ENCODE measurements around the gene ZBED2. TPM values are rescaled to one million over a fixed set of nuclear protein-coding genes. Genes with fewer than 3 reads are reported as not detected.
"Not testable (repeated sequence)": the region's sequence is repeated elsewhere in the genome, so short reads cannot be mapped to it uniquely, and the experiment has no call there.

The ZBED2 gene
- total and polyA plus RNA-seq, 3 experiments from 2014 or later, result 0.51 to 551 (median 547) TPM

DNA sequence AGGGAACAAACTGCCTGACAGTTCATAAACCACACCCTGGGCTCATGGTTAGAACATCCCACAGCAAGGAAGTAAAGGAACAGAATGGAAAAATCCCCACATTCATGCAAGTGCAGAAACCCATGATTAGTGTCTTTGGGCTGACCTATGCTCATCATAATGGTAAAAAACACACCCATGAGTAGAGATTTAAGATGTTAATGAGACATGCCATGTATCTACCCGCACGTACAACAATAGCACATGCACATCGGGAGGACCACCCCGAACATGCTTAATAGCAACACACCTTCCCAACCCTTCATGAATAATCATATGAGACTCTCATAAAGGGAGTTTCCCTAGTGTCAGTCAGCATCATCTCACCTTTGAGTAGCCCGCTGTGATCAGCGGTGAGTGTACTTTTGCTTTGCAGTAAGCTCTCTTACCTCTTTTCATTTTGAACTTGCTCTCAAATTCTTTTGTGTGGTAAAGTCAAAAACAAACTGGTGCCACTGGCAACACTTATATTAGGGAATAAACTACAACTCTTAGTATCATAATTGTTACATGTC is 23.2 kb downstream of the ZBED2 start:
- Histone ChIP-seq H3K36me3 (ENCODE audit: insufficient read depth, low read length) (peaks cover 15% of the 10 kb centered on the region), H3K4me1 (ENCODE audit: insufficient read depth, low read length) (peaks cover 13% of the 10 kb centered on the region), H3K9me3 (ENCODE audit: low read length) (no peaks in the 10 kb centered on the region), H3K27ac (ENCODE audit: low read depth, low read length) (no peak overlapping the region), H3K4me3 (ENCODE audit: low read length) (no peak overlapping the region), H3K27me3 (ENCODE audit: insufficient read depth, low read length, poor library complexity, severe bottlenecking) (no peaks in the 10 kb centered on the region)
- H3K36me3 Mint-ChIP-seq, result peaks cover 8 to 74% (median 32%) of the 10 kb centered on the region in 3 donors
- DNase-seq, result peak in 3 of 5 donors; percentile 15 to 51 (median 24)
- no peaks in the 10 kb centered on the region for H3K27me3 Mint-ChIP-seq
- peak overlapping the region in 5 of 7 donors; percentile 1 to 44 (median 18) for H3K4me3 Mint-ChIP-seq
- POLR2A ChIA-PET, result no interaction called here
- H3K9me3 Mint-ChIP-seq, result no peaks in the 10 kb centered on the region
- peaks cover 59 to 88% (median 86%) of the 10 kb centered on the region in 3 donors for H3K4me1 Mint-ChIP-seq
- peak overlapping the region; percentile 44 to 90 (median 78) for H3K27ac Mint-ChIP-seq
- CTCF ChIA-PET, result interaction anchor here (1.0 kb wide), 1 partner anchor 44 kb away, joined by 6 read pairs; no protein-coding TSS in a partner anchor

DNA sequence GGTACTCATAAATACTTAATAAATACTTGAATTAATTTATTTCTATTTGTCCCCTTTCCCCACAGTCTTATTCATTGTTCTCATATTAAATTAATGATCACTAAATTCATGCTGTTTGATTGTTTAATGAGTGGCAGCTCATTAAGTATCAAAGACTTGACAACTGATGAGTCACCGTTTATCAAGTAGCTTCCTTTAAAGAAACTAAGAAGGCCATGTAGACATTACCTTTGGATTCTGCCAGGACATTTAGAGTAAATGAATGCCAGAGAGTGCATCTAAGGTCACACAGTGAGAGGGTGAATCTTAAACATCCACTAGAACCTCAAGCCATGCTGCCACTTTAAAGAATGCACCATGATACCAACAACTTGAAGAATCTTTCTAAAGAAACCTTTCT is 23.9 kb downstream of the ZBED2 start:
- no peak overlapping the region for H3K27ac ChIP-seq (ENCODE audit: low read depth, low read length)
- Mint-ChIP-seq H3K36me3 (peaks cover 8 to 72% (median 30%) of the 10 kb centered on the region in 3 donors), H3K4me3 (no peak overlapping the region), H3K27me3 (no peaks in the 10 kb centered on the region), H3K27ac (peak overlapping the region; percentile 25 to 88 (median 81)), H3K9me3 (no peaks in the 10 kb centered on the region), H3K4me1 (peaks cover 60 to 89% (median 86%) of the 10 kb centered on the region in 3 donors)
- ChIA-PET CTCF (interaction anchor here (0.6 to 1.1 kb wide), 3 partner anchors 39 to 494 kb away, joined by 3 to 6 read pairs (median 3); no protein-coding TSS in a partner anchor), POLR2A (no interaction called here)
- H3K4me1 ChIP-seq (ENCODE audit: insufficient read depth, low read length), result peaks cover 20% of the 10 kb centered on the region
- H3K36me3 ChIP-seq (ENCODE audit: insufficient read depth, low read length), result peaks cover 15% of the 10 kb centered on the region
- no peaks in the 10 kb centered on the region for H3K27me3 ChIP-seq (ENCODE audit: insufficient read depth, low read length, poor library complexity, severe bottlenecking)
- H3K4me3 ChIP-seq (ENCODE audit: low read length), result no peak overlapping the region
- no peaks in the 10 kb centered on the region for H3K9me3 ChIP-seq (ENCODE audit: low read length)
- no peak for DNase-seq

DNA sequence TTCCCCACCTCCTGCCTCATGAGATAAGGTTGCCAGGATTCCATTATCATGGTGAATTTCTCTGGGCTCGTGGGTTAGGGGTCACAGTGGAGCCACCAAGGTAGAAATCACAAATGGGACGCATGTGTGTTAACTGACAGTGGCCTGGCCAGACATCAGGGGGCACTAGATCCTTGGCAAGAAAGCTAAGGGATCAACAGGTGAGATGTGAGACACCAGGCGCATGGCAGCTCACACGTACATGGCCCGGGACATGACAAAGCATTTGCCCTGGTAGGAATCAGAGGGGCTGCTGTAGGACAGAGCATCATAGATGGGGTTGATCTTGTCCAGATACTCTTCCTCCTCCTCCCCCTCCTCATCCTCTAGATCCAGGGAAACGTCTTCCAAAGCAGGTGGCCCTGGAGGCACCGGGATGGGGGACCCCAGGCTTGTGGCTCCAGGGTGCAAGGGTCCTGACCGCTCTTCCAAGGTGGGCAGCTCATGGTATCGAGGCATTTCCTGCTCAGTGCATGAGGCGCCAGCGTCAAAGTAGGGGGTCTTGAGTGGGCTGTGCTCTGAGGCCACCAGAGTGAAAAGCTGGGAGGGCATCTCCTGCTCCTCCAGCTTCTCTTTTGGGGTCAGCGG is 24.6 kb downstream of the ZBED2 start:
- CTCF ChIA-PET, result interaction anchor here (0.6 to 1.1 kb wide), 3 partner anchors 40 to 493 kb away, joined by 3 to 6 read pairs (median 3); no protein-coding TSS in a partner anchor
- Histone ChIP-seq H3K27ac (ENCODE audit: low read depth, low read length) (no peak overlapping the region), H3K27me3 (ENCODE audit: insufficient read depth, low read length, poor library complexity, severe bottlenecking) (no peaks in the 10 kb centered on the region), H3K4me3 (ENCODE audit: low read length) (no peak overlapping the region), H3K4me1 (ENCODE audit: insufficient read depth, low read length) (peaks cover 23% of the 10 kb centered on the region), H3K9me3 (ENCODE audit: low read length) (no peaks in the 10 kb centered on the region), H3K36me3 (ENCODE audit: insufficient read depth, low read length) (peaks cover 15% of the 10 kb centered on the region)
- Mint-ChIP-seq H3K4me3 (peak overlapping the region in 1 of 7 donors; percentile 73), H3K27ac (peak overlapping the region in 7 of 8 donors; percentile 25 to 91 (median 83)), H3K27me3 (no peaks in the 10 kb centered on the region), H3K4me1 (peaks cover 62 to 89% (median 86%) of the 10 kb centered on the region in 3 donors), H3K9me3 (no peaks in the 10 kb centered on the region), H3K36me3 (peaks cover 8 to 72% (median 30%) of the 10 kb centered on the region in 3 donors)
- POLR2A ChIA-PET, result no interaction called here
- DNase-seq, result no peak

DNA sequence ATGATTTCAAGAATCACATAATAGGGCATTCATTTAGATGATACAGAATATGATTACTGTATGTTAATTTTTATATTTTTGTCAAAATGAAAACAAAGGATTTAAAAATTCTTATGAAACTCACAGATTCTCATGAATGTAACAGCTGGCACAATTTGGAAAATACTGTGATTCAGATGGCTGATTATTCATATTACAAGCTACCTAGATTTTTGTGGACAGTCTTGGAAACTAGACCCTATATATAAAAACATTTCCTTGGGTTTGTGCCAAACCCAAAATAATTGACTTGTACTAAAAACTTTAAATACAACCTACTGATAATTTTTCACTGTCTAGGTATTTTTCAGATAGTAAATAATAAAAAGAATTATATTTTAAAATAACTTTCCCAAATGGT is 26.2 kb downstream of the ZBED2 start:
- Histone ChIP-seq H3K4me3 (ENCODE audit: low read length) (no peak overlapping the region), H3K27me3 (ENCODE audit: insufficient read depth, low read length, poor library complexity, severe bottlenecking) (no peaks in the 10 kb centered on the region), H3K9me3 (ENCODE audit: low read length) (no peaks in the 10 kb centered on the region), H3K27ac (ENCODE audit: low read depth, low read length) (no peak overlapping the region), H3K4me1 (ENCODE audit: insufficient read depth, low read length) (peaks cover 31% of the 10 kb centered on the region), H3K36me3 (ENCODE audit: insufficient read depth, low read length) (peaks cover 15% of the 10 kb centered on the region)
- H3K36me3 Mint-ChIP-seq, result peaks cover 8 to 68% (median 33%) of the 10 kb centered on the region in 3 donors
- no peak for DNase-seq
- H3K27ac Mint-ChIP-seq, result peak overlapping the region in 1 of 8 donors; percentile 23
- CTCF ChIA-PET, result interaction anchor here (1.2 kb wide), 1 partner anchor 47 kb away, joined by 5 read pairs; no protein-coding TSS in a partner anchor
- H3K4me1 Mint-ChIP-seq, result peaks cover 76 to 96% (median 94%) of the 10 kb centered on the region in 3 donors
- POLR2A ChIA-PET, result no interaction called here
- H3K4me3 Mint-ChIP-seq, result no peak overlapping the region
- no peaks in the 10 kb centered on the region for H3K27me3 Mint-ChIP-seq
- no peaks in the 10 kb centered on the region for H3K9me3 Mint-ChIP-seq

DNA sequence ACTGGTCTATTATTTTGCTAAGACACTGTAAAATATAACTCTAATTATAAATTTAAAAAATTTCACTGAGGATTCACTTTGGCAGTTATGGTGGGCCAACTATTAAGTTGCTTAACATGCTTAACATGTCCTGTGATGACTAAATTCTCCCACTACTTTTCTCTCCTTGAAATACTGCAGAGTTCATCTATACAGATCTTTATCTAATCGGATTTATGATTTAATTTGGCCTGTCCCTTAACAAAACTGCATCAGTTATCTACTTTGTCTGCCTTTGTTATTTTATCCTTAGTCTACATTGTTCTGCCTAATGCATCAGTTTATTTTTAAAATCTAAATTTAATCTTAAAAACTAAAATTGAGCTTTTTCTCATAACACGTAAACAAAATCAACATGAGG is 26.8 kb downstream of the ZBED2 start:
- Histone ChIP-seq H3K4me1 (ENCODE audit: insufficient read depth, low read length) (peaks cover 31% of the 10 kb centered on the region), H3K9me3 (ENCODE audit: low read length) (no peaks in the 10 kb centered on the region), H3K27me3 (ENCODE audit: insufficient read depth, low read length, poor library complexity, severe bottlenecking) (no peaks in the 10 kb centered on the region), H3K36me3 (ENCODE audit: insufficient read depth, low read length) (peaks cover 15% of the 10 kb centered on the region), H3K27ac (ENCODE audit: low read depth, low read length) (no peak overlapping the region), H3K4me3 (ENCODE audit: low read length) (no peak overlapping the region)
- DNase-seq, result no peak
- no peak overlapping the region for H3K4me3 Mint-ChIP-seq
- H3K27me3 Mint-ChIP-seq, result no peaks in the 10 kb centered on the region
- peaks cover 77 to 96% (median 94%) of the 10 kb centered on the region in 3 donors for H3K4me1 Mint-ChIP-seq
- H3K36me3 Mint-ChIP-seq, result peaks cover 8 to 63% (median 31%) of the 10 kb centered on the region in 3 donors
- H3K27ac Mint-ChIP-seq, result peak overlapping the region in 3 of 8 donors; percentile 64 to 93 (median 64)
- ChIA-PET POLR2A (no interaction called here), CTCF (interaction anchor here (1.2 kb wide), 1 partner anchor 48 kb away, joined by 5 read pairs; no protein-coding TSS in a partner anchor)
- no peaks in the 10 kb centered on the region for H3K9me3 Mint-ChIP-seq

DNA sequence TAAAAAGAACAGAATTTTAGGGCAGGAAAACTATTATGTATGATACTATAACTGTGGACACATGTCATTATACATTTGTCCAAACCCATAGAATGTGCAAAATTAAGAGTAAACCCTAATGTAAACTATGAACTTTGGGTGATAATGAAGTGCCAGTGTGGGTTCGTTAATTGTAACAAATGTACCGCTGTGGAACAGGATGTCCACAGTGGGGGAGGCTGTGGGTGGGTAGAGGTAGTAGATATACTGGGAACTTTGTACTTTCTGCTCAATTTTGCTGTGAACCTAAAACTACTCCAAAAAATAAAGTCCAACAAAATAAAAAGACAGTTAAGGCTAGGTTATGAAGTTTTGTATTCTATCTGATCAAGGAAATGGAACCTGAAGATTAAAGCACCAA is 28.3 kb downstream of the ZBED2 start:
- H3K27ac Mint-ChIP-seq, result peak overlapping the region; percentile 1 to 85 (median 72)
- H3K9me3 Mint-ChIP-seq, result peaks cover 0 to 1% (median 0%) of the 10 kb centered on the region in 5 donors
- peaks cover 12 to 53% (median 33%) of the 10 kb centered on the region in 3 donors for H3K36me3 Mint-ChIP-seq
- peak overlapping the region in 5 of 7 donors; percentile 12 to 49 (median 46) for H3K4me3 Mint-ChIP-seq
- no peak for DNase-seq
- peaks cover 77 to 96% (median 94%) of the 10 kb centered on the region in 3 donors for H3K4me1 Mint-ChIP-seq
- Histone ChIP-seq H3K9me3 (ENCODE audit: low read length) (no peaks in the 10 kb centered on the region), H3K36me3 (ENCODE audit: insufficient read depth, low read length) (peaks cover 9% of the 10 kb centered on the region), H3K4me3 (ENCODE audit: low read length) (no peak overlapping the region), H3K27ac (ENCODE audit: low read depth, low read length) (no peak overlapping the region), H3K27me3 (ENCODE audit: insufficient read depth, low read length, poor library complexity, severe bottlenecking) (no peaks in the 10 kb centered on the region), H3K4me1 (ENCODE audit: insufficient read depth, low read length) (peaks cover 34% of the 10 kb centered on the region)
- ChIA-PET CTCF (no interaction called here), POLR2A (no interaction called here)
- no peaks in the 10 kb centered on the region for H3K27me3 Mint-ChIP-seq

DNA sequence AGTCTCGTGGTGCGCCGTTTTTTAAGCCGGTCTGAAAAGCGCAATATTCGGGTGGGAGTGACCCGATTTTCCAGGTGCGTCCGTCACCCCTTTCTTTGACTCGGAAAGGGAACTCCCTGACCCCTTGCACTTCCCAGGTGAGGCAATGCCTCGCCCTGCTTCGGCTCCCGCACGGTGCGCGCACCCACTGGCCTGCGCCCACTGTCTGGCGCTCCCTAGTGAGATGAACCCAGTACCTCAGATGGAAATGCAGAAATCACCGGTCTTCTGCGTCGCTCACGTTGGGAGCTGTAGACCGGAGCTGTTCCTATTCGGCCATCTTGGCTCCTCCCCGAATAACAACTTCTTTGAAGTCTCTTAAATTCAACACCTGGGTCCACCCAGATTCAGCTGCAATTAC is 33.2 kb downstream of the ZBED2 start:
- H3K27ac ChIP-seq (ENCODE audit: low read depth, low read length); CTCF ChIA-PET; DNase-seq; H3K9me3 Mint-ChIP-seq; H3K27me3 ChIP-seq (ENCODE audit: insufficient read depth, low read length, poor library complexity, severe bottlenecking); H3K36me3 ChIP-seq (ENCODE audit: insufficient read depth, low read length); POLR2A ChIA-PET; H3K4me3 ChIP-seq (ENCODE audit: low read length); H3K27me3 Mint-ChIP-seq; H3K9me3 ChIP-seq (ENCODE audit: low read length): not testable (repeated sequence)
- Mint-ChIP-seq H3K4me3 (peak overlapping the region in 6 of 7 donors; percentile 34 to 86 (median 58)), H3K27ac (peak overlapping the region in 3 of 8 donors; percentile 22 to 29 (median 27)), H3K36me3 (peaks cover 4 to 10% (median 10%) of the 10 kb centered on the region in 3 donors), H3K4me1 (peaks cover 46 to 51% (median 50%) of the 10 kb centered on the region in 3 donors)
- peaks cover 24% of the 10 kb centered on the region for H3K4me1 ChIP-seq (ENCODE audit: insufficient read depth, low read length)

DNA sequence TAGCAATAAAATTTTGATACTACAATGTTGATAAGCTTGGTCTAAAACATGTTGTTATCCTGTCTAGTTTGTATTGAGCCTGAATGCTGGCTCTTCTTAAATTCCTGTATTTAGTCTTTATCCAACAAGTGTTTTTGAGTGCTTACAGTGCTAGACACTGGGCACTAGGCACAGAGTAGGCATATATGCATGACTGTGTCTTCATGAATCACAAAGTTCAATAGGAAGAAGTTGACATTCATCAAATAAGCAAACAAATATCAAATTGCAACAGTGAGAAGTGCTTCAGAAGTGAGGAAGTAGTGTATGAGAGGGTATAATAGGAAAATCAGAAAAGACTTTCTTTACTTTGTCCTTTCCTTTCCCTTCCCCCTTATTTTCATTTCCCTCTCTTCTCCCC is 46.4 kb downstream of the ZBED2 start:
- Histone ChIP-seq H3K4me3 (ENCODE audit: low read length) (peak overlapping the region; percentile 31), H3K27ac (ENCODE audit: low read depth, low read length) (no peak overlapping the region), H3K4me1 (ENCODE audit: insufficient read depth, low read length) (peaks cover 89% of the 10 kb centered on the region), H3K27me3 (ENCODE audit: insufficient read depth, low read length, poor library complexity, severe bottlenecking) (no peaks in the 10 kb centered on the region), H3K36me3 (ENCODE audit: insufficient read depth, low read length) (no peaks in the 10 kb centered on the region), H3K9me3 (ENCODE audit: low read length) (no peaks in the 10 kb centered on the region)
- no peak overlapping the region for H3K4me3 Mint-ChIP-seq
- ChIA-PET CTCF (interaction anchor here (2.4 kb wide), 1 partner anchor 68 kb away, joined by 12 read pairs; no protein-coding TSS in a partner anchor), POLR2A (no interaction called here)
- H3K4me1 Mint-ChIP-seq, result peaks cover 0 to 43% (median 40%) of the 10 kb centered on the region in 3 donors
- H3K36me3 Mint-ChIP-seq, result peaks cover 3 to 34% (median 14%) of the 10 kb centered on the region in 3 donors
- peak overlapping the region in 1 of 8 donors; percentile 71 for H3K27ac Mint-ChIP-seq
- DNase-seq, result no peak
- H3K9me3 Mint-ChIP-seq, result no peaks in the 10 kb centered on the region
- H3K27me3 Mint-ChIP-seq, result no peaks in the 10 kb centered on the region

Measured in CD8-positive, alpha-beta memory T cell (primary cell).